Measurements from ENCODE around the gene VPS9D1. TPM values are rescaled to one million over a fixed set of nuclear protein-coding genes. Genes with fewer than 3 reads are reported as not detected.

VPS9D1 gene
- total RNA-seq, 1 donor from 2014 or later = 1.6 TPM

- Histone ChIP-seq H3K27ac (no peak overlapping the region), H3K4me2 (no peak overlapping the region), H3K9ac (no peak overlapping the region), H3K36me3 (no peaks in the 10 kb centered on the region), H3F3A (ENCODE audit: low read depth) (no peaks in the 10 kb centered on the region), H3K9me3 (ENCODE audit: low read depth) (no peaks in the 10 kb centered on the region), H3K4me1 (no peaks in the 10 kb centered on the region), H2AFZ (replicated peaks) (no peak overlapping the region), H3K27me3 (no peaks in the 10 kb centered on the region), H3K4me3 (no peak overlapping the region), H4K20me1 (ENCODE audit: low read depth) (no peaks in the 10 kb centered on the region), H3K79me2 (ENCODE audit: low read depth) (no peaks in the 10 kb centered on the region)
- no peak overlapping the region for H3K27ac Mint-ChIP-seq
- H3K27me3 Mint-ChIP-seq (ENCODE audit: insufficient read depth, low read depth) = peaks cover 1% of the 10 kb centered on the region
- DNase-seq (ENCODE audit: low spot score) = no peak
- TF ChIP-seq EZH2 (IDR thresholded peaks at IDR 0.05) (no peak), CTCF (IDR thresholded peaks at IDR 0.05) (no peak), EZH2phosphoT487 (IDR thresholded peaks at IDR 0.05) (no peak)
- H3K4me3 Mint-ChIP-seq = no peak overlapping the region
- H3K36me3 Mint-ChIP-seq = peaks cover 38% of the 10 kb centered on the region
- no peaks in the 10 kb centered on the region for H3K9me3 Mint-ChIP-seq
- no peaks in the 10 kb centered on the region for H3K4me1 Mint-ChIP-seq
These were observed 17.3 kb upstream of the VPS9D1 start for GRCh38 chr16:89738072-89738377.

- Histone ChIP-seq H3K9me3 (ENCODE audit: low read depth) (no peaks in the 10 kb centered on the region), H3K4me3 (no peak overlapping the region), H3K79me2 (ENCODE audit: low read depth) (no peaks in the 10 kb centered on the region), H3K27me3 (no peaks in the 10 kb centered on the region), H3F3A (ENCODE audit: low read depth) (no peaks in the 10 kb centered on the region), H4K20me1 (ENCODE audit: low read depth) (no peaks in the 10 kb centered on the region), H3K9ac (no peak overlapping the region), H2AFZ (replicated peaks) (no peak overlapping the region), H3K27ac (no peak overlapping the region), H3K4me1 (no peaks in the 10 kb centered on the region), H3K36me3 (no peaks in the 10 kb centered on the region), H3K4me2 (no peak overlapping the region)
- no peak for TF ChIP-seq EZH2phosphoT487 (IDR thresholded peaks at IDR 0.05)
- TF ChIP-seq CTCF (IDR thresholded peaks at IDR 0.05) = no peak
- no peak for TF ChIP-seq EZH2 (IDR thresholded peaks at IDR 0.05)
- peaks cover 38% of the 10 kb centered on the region for H3K36me3 Mint-ChIP-seq
- H3K27ac Mint-ChIP-seq = no peak overlapping the region
- H3K27me3 Mint-ChIP-seq (ENCODE audit: insufficient read depth, low read depth) = peaks cover 3% of the 10 kb centered on the region
- no peaks in the 10 kb centered on the region for H3K4me1 Mint-ChIP-seq
- DNase-seq (ENCODE audit: low spot score) = no peak
- H3K9me3 Mint-ChIP-seq = no peaks in the 10 kb centered on the region
- H3K4me3 Mint-ChIP-seq = no peak overlapping the region
These were observed 16.8 kb upstream of the VPS9D1 start for GRCh38 chr16:89737341-89738071.

- Histone ChIP-seq H3K4me1 (no peaks in the 10 kb centered on the region), H4K20me1 (ENCODE audit: low read depth) (no peaks in the 10 kb centered on the region)
- H3K4me1 Mint-ChIP-seq = peaks cover 4% of the 10 kb centered on the region
These were observed 15.9 kb upstream of the VPS9D1 start for GRCh38 chr16:89736554-89736953.

More at GRCh38 chr16:89736554-89736953, 15.9 kb upstream of the VPS9D1 start:
- no peak overlapping the region for H3K4me2 ChIP-seq
- DNase-seq (ENCODE audit: low spot score) = no peak
- H3K27me3 ChIP-seq = no peaks in the 10 kb centered on the region
- no peak overlapping the region for H3K4me3 ChIP-seq
- no peaks in the 10 kb centered on the region for H3K9me3 ChIP-seq (ENCODE audit: low read depth)
- no peak for TF ChIP-seq EZH2 (IDR thresholded peaks at IDR 0.05)
- TF ChIP-seq CTCF (IDR thresholded peaks at IDR 0.05) = no peak
- no peak for TF ChIP-seq EZH2phosphoT487 (IDR thresholded peaks at IDR 0.05)
- no peak overlapping the region for H3K27ac ChIP-seq
- no peaks in the 10 kb centered on the region for H3K79me2 ChIP-seq (ENCODE audit: low read depth)
- Mint-ChIP-seq H3K9me3 (no peaks in the 10 kb centered on the region), H3K4me3 (no peak overlapping the region), H3K27me3 (ENCODE audit: insufficient read depth, low read depth) (peaks cover 3% of the 10 kb centered on the region), H3K27ac (no peak overlapping the region), H3K36me3 (peaks cover 42% of the 10 kb centered on the region)
- no peaks in the 10 kb centered on the region for H3K36me3 ChIP-seq
- H3F3A ChIP-seq (ENCODE audit: low read depth) = no peaks in the 10 kb centered on the region
- H3K9ac ChIP-seq = no peak overlapping the region
- no peak overlapping the region for H2AFZ ChIP-seq (replicated peaks)
